ENCODE results near the gene REEP6. TPM values are rescaled to one million over a fixed set of nuclear protein-coding genes. Genes with fewer than 3 reads are reported as not detected.
A peak's percentile ranks its signal among the peaks of the same experiment; 100 is the strongest.

REEP6 gene
- polyA plus RNA-seq, 1 of the 3 experiments (the other 2 are of a cell fraction) = 9.1 TPM

DNA sequence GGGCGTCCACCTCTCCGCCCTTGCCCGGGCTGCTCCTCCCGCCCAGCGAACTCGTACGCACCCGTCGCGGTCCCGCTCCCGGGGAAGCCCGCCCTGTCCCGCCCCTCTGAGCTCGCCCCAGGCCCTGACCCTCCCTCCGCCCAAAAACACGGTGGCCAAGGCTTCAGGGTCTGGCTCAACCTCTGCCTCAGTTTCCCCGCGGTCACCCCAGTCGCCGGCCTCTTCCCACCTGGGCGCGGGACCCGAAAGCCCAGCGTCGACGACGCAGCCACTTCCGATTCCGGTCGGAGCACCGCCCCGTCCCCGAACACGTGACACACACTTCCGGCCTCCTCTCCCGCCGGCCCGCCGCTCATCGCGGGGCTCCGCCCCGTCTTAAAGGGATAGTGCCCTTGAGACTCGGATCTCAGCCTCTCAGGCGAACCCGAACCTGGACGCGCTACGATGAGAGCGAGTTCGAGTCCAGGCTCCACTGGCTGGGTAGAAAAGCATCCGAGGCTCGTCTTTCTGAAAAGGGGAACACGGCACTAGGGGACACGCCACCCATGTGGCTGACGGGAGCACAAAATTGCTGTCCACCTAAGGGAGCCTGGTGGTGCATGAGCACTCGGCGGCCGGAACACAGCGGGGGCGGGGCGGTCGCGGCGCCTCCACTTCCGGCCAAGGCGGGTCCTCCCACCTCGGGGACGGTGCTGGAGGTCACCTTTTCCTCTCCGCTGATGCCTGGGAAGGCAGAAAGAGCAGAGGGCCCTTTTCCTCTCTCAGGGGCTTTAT is 11.9 kb upstream of the REEP6 start, which contains the start of gene C19orf25 (continued):
- TF ChIP-seq, protein P1, sequence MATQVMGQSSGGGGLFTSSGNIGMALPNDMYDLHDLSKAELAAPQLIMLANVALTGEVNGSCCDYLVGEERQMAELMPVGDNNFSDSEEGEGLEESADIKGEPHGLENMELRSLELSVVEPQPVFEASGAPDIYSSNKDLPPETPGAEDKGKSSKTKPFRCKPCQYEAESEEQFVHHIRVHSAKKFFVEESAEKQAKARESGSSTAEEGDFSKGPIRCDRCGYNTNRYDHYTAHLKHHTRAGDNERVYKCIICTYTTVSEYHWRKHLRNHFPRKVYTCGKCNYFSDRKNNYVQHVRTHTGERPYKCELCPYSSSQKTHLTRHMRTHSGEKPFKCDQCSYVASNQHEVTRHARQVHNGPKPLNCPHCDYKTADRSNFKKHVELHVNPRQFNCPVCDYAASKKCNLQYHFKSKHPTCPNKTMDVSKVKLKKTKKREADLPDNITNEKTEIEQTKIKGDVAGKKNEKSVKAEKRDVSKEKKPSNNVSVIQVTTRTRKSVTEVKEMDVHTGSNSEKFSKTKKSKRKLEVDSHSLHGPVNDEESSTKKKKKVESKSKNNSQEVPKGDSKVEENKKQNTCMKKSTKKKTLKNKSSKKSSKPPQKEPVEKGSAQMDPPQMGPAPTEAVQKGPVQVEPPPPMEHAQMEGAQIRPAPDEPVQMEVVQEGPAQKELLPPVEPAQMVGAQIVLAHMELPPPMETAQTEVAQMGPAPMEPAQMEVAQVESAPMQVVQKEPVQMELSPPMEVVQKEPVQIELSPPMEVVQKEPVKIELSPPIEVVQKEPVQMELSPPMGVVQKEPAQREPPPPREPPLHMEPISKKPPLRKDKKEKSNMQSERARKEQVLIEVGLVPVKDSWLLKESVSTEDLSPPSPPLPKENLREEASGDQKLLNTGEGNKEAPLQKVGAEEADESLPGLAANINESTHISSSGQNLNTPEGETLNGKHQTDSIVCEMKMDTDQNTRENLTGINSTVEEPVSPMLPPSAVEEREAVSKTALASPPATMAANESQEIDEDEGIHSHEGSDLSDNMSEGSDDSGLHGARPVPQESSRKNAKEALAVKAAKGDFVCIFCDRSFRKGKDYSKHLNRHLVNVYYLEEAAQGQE (IDR thresholded peaks at IDR 0.05; ENCODE audit: low read depth, low read length) = peak; percentile 8; the same call in 1 of the 2 replicates
- TF ChIP-seq ELF1 (IDR thresholded peaks at IDR 0.05) (peak; percentile 91), NRF1 (IDR thresholded peaks at IDR 0.05; ENCODE audit: low read depth, low read length) (no peak), GABPA (IDR thresholded peaks at IDR 0.05; ENCODE audit: low read depth) (peak; percentile 88), MXI1 (IDR thresholded peaks at IDR 0.05; ENCODE audit: low read depth, low read length) (0 out of 2 replicates have a peak, but pooled peaks have one; percentile 35), TCF12 (IDR thresholded peaks at IDR 0.05) (no peak), SIN3A (IDR thresholded peaks at IDR 0.05; ENCODE audit: borderline replicate concordance, low read depth, low read length) (peak; percentile 50; the same call in 1 of the 2 replicates), YY1 (IDR thresholded peaks at IDR 0.05; ENCODE audit: low read depth) (no peak), GATA2 (CRISPR knock-in tag; IDR thresholded peaks at IDR 0.05) (no peak), NFIC (IDR thresholded peaks at IDR 0.05; ENCODE audit: borderline replicate concordance) (no peak)
- TF ChIP-seq, protein P2, sequence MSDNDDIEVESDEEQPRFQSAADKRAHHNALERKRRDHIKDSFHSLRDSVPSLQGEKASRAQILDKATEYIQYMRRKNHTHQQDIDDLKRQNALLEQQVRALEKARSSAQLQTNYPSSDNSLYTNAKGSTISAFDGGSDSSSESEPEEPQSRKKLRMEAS (IDR thresholded peaks at IDR 0.05; ENCODE audit: low read depth) = peak; percentile 92
- TF ChIP-seq, protein P3, sequence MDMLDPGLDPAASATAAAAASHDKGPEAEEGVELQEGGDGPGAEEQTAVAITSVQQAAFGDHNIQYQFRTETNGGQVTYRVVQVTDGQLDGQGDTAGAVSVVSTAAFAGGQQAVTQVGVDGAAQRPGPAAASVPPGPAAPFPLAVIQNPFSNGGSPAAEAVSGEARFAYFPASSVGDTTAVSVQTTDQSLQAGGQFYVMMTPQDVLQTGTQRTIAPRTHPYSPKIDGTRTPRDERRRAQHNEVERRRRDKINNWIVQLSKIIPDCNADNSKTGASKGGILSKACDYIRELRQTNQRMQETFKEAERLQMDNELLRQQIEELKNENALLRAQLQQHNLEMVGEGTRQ (IDR thresholded peaks at IDR 0.05; ENCODE audit: borderline replicate concordance, low read depth, low read length) = peak; percentile 62; the same call in 1 of the 2 replicates
- TF ChIP-seq, protein P4, sequence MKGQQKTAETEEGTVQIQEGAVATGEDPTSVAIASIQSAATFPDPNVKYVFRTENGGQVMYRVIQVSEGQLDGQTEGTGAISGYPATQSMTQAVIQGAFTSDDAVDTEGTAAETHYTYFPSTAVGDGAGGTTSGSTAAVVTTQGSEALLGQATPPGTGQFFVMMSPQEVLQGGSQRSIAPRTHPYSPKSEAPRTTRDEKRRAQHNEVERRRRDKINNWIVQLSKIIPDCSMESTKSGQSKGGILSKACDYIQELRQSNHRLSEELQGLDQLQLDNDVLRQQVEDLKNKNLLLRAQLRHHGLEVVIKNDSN (IDR thresholded peaks at IDR 0.05; ENCODE audit: borderline replicate concordance, low read depth) = peak; percentile 96

DNA sequence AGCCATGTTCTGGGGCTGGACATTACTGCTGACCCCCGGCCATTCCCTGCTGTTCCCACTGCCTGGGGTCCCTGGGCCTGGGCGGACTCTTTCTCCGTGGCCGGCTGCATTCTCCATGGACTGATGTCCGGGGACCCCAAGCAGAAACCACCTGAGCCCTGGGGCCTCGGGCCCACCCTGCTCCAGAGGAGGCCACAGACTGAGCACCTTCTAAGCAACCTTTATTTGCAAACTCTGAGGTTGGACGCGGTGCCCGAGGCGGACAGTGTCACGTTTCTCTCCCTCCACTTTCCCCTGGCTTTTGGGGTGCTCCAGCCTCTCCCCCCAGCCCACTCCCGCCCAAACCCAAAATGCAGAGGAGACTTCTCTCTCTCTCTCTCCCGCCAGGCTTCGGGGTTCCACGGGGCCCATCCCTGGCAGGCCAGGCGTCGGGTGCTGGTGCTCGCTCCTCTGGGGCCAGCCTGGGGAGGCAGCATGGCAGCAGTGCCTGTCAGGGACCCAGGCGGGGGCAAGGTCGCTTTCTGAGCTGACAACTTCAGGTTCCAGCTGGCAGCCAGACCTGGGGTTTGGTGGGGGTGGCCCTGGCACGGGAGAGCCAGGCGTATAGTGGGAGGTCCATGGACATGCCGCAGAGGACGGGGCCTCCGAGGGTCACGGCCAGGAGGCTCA is 9.6 kb upstream of the REEP6 start:
- H3F3A ChIP-seq (replicated peaks; ENCODE audit: insufficient read depth) = peaks cover 4% of the 10 kb centered on the region
- no peak overlapping the region for H3K9ac ChIP-seq
- no peak overlapping the region for H3K4me2 ChIP-seq
- H3K4me1 ChIP-seq (ENCODE audit: control insufficient read depth in 1 of 2, insufficient read depth in 2 of 2, low read depth in 1 of 2, low read length in 1 of 2) = peaks cover 2 to 3% of the 10 kb centered on the region in 2 experiments; a peak in 1 of 4 replicates
- no peak overlapping the region for H3K27ac ChIP-seq (ENCODE audit: low read depth in 2 of 2, low read length in 1 of 2)
- H3K36me3 ChIP-seq (replicated peaks in 1 of 2; ENCODE audit: control insufficient read depth in 1 of 2, insufficient read depth in 2 of 2, low read length in 1 of 2) = peaks cover 0 to 7% of the 10 kb centered on the region in 2 experiments
- H3K79me2 ChIP-seq (ENCODE audit: insufficient read depth) = peaks cover 27% of the 10 kb centered on the region
- ChIA-PET POLR2A (no interaction called here), CTCF (no interaction called here)
- TF ChIP-seq FOXM1 (IDR thresholded peaks at IDR 0.05; ENCODE audit: low read depth) = no peak
- no peak for TF ChIP-seq TAF1 (IDR thresholded peaks at IDR 0.05; ENCODE audit: borderline replicate concordance, low read depth, low read length)
- no peak for TF ChIP-seq RCOR1 (IDR thresholded peaks at IDR 0.05; ENCODE audit: low read length)
- no peak for TF ChIP-seq GATA2 (CRISPR knock-in tag; IDR thresholded peaks at IDR 0.05)
- TF ChIP-seq, protein P3 (IDR thresholded peaks at IDR 0.05; ENCODE audit: borderline replicate concordance, low read depth, low read length) = no peak
- no peak for TF ChIP-seq NFIC (IDR thresholded peaks at IDR 0.05; ENCODE audit: borderline replicate concordance)
- TF ChIP-seq EP300 (IDR thresholded peaks at IDR 0.05; ENCODE audit: borderline replicate concordance in 1 of 2, low read depth in 1 of 2, low read length in 1 of 2) = no peak
- TF ChIP-seq NRF1 (IDR thresholded peaks at IDR 0.05; ENCODE audit: low read depth, low read length) = no peak
- no peak for TF ChIP-seq RAD21 (IDR thresholded peaks at IDR 0.05; ENCODE audit: low read length)
- TF ChIP-seq CHD2 (IDR thresholded peaks at IDR 0.05; ENCODE audit: low read length, partially characterized antibody) = no peak
- no peak for TF ChIP-seq ELF1 (IDR thresholded peaks at IDR 0.05)
- DNase-seq = no peak
- no peaks in the 10 kb centered on the region for H4K20me1 ChIP-seq (ENCODE audit: insufficient read depth)
- no peak overlapping the region for H2AFZ ChIP-seq (ENCODE audit: low read depth)
- H3K9me3 ChIP-seq = no peaks in the 10 kb centered on the region
- WGBS (ENCODE audit: low lambda C conversion rate) = 80% methylated on average over 20 of the region's 26 CpGs
- no peak overlapping the region for H3K4me3 ChIP-seq (ENCODE audit: low read depth in 2 of 2, low read length in 1 of 2)
- no peaks in the 10 kb centered on the region for H3K27me3 ChIP-seq (ENCODE audit: insufficient read depth)
- no peaks in the 10 kb centered on the region for H3K9me2 ChIP-seq

All from SK-N-SH (cell line).